ENCODE data around the gene NKAPL.
A peak's percentile ranks its signal among the peaks of the same experiment; 100 is the strongest.

Gene NKAPL

GRCh38 chr6:28258877-28259777, at the start of gene NKAPL:
TSS of gene NKAPL (plus strand) at chr6:28259297. CDS start at chr6:28259372, 75 bp downstream.
- no peak for DNase-seq (ENCODE audit: low read depth)

DNA sequence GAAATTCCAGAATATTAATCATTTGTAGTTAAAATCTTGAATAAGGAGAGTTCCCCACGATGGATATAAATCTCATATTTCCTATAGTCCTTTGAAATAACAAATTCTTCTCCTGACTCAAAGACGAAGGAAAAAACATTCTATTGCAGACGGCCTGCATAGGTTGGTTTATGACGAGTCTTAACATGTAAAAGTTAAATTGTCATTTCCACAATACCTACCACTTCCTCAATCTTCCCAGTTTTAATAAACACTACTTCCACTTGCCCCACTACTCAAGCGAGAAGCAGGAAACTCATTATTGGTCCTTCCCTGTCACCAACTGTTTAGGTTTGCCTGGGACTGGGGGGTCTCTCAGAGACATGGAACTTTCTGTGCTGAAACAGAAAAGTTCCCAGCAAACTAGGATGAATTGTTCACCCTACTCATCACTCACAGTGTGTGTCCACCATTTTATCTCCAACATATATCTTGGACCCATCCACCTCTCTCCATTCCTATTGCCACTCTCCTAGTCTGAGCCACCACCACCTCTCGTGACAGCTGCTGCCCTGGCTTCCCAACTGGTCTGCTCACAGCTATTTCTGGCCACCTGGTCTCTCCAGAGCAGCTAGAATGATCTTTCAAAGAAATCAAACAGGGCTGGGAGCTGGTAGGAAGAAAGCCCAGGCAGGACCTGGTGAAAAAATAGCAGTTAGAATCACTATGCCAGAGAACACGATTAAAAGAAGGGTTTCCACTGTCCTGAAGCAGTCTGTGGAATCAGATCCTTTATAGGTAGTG, 49.2 kb upstream of the NKAPL start:
- DNase-seq (ENCODE audit: low read depth): no peak

DNA sequence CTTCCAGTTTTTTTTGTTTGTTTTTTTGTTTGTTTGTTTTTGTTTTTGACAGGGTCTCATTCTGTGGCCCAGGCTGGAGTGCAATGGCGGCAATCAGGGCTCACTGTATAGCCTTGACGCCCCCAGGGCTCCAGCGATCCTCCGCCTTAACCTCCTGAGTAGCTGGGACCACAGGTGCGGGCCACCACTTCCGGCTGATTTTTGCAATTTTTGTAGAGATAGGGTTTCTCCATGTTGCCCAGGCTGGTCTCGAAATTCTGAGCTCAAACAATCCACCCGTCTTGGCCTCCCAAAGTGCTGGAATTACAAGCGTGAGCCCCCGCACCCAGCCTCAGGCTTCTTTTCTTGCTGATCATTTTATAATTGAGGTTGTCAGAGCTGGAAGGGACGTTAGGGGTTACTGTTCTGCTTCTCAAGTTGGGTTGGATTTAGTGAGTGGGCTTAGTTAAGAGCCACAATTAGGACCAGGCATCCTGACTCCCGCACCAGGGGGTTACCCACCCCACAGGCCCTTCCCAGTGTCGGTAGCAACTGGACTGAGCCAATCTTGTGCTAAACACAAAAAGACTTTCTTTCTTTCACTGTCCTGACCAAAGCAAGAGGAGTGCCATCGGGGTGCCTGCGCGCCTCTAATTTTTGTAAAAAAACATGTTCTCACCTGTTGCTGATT, 47.1 kb upstream of the NKAPL start:
- no peak for DNase-seq (ENCODE audit: low read depth)

- DNase-seq (ENCODE audit: low read depth): peak; percentile 53
These were observed 46.4 kb upstream of the NKAPL start for GRCh38 chr6:28212510-28213212.

- no peak for DNase-seq (ENCODE audit: low read depth)
These were observed 45.9 kb upstream of the NKAPL start for GRCh38 chr6:28213213-28213523.

GRCh38 chr6:28215425-28215824, 43.7 kb upstream of the NKAPL start:
- DNase-seq (ENCODE audit: low read depth): no peak

GRCh38 chr6:28217890-28218289, 41.2 kb upstream of the NKAPL start:
- DNase-seq (ENCODE audit: low read depth): no peak

- peak; percentile 13 for DNase-seq (ENCODE audit: low read depth)
These were observed 40.5 kb upstream of the NKAPL start for GRCh38 chr6:28218312-28219248.

DNA sequence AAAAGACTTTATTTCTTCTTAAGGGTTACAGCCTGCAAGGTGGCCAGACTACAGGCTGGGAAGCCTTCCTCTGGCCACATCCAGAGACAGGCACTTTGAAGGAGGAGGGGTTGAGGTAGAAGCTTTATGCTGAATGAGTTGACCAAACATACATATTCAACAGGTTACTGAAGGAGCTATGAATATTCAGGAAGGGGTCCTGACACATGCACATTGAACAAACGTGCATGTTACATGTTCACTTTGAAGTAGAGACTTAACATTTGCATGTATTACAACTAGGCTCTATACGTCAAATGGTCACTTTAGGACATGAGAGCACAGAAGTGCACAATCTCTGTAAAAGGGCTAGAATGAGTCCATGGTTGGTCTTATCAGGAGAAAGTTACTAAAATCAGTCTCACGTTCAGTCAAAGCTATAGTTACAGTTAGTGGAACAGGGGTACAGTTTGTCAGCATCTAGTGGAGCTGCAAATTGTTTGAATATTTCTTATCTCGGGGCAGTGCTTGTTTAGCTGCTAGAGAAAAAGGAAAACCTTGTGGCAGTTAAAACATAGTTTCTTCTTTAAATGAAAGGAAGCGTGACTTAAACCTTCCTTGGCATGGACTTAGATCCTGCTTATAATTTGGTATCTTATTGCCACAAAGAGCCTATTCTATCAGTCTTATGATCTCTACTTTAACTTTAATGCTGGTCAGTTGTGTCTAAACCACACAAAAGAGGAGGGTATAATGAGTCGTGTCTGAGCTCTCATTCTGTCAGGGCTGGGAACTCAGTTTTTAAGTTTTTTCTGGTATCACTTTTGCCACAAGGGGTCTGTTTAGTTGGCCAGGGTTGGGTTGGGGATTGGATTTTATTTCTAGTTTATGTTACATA, 38.6 kb upstream of the NKAPL start:
- DNase-seq (ENCODE audit: low read depth): no peak

DNA sequence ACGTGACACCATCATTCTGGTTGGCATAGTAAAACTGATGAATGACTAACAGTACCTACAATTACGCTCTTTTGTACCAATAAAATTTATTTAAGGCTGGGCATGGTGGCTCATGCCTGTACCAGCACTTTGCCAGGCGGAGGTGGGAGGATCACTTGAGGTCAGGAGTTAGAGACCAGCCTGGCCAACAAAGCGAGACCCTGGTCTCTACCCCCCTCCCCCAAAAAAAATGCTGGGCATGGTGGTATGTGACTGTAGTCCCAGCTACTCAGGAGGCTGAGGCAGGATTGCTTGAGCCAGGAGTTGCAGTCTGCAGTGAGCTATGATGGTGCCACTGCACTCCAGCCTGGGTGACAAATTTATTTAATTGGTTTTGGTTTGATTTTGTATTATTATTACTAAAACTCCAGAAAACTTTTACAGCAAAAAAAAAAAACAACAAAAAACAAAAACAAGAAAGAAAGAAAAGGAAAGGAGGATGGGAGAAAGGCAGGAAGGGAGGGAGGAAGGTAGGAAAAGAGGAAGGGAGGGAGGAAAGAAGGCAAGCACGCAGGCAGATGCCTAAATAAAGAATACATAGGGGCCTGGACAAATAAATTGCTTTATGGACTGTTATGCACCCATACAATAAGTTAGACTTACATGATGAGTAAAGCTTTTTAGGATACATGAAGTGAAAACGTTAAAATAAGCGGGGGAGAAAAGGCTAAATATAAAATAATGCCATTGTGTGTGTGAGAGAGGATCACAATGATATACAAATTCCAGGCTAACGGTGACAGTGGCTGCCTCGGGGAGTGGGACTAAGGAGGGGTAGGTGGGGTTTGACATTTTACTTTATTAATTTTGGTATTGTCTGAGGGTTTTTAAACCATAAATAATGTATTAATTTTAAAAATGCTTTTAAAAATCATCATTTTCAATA, 34.7 kb upstream of the NKAPL start:
- DNase-seq (ENCODE audit: low read depth): no peak

DNA sequence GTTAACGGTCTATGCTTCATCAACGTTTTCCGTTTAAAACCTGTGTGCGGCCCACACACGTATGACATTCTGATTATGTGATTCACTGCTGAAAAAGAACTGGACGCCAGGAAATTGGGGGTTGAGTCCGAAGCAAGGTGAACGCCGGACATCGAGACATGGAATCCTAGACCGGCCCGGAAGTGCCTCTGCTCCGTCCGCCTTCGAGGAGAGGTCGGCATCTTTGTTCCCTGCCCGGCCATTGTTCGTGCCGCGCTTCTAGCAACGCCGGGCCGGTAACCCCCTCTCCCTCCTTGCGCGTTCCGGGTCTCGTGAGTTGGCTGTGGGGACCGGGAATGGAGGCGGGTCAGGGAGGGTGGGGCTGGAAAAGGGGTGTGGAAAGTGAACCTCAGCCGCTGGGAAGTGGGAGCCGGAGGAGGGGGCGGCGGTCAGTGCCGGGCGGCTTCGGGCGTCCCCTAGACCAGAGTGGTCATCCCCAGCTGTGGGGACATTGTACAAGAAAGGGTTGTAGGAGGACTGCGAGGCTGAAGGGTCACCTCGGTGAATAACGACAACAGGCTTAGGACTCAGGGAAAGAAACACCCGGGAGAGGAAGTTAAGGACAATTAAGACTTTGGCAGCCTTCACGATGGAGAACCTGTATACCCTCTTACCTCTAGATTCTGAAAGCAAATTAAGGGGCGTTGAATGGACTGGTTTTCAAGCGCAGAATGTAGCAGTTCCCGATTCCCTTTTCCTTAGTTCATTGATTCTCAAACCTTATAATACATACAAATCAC, 33.9 kb upstream of the NKAPL start, which contains the start of gene ZSCAN9:
ZSCAN9 (plus strand) TSS at position 220 of the 779 bp plus-strand sequence. CDS start 1,810 bp downstream, outside the sequence.
- peak; percentile 28 for DNase-seq (ENCODE audit: low read depth)

DNA sequence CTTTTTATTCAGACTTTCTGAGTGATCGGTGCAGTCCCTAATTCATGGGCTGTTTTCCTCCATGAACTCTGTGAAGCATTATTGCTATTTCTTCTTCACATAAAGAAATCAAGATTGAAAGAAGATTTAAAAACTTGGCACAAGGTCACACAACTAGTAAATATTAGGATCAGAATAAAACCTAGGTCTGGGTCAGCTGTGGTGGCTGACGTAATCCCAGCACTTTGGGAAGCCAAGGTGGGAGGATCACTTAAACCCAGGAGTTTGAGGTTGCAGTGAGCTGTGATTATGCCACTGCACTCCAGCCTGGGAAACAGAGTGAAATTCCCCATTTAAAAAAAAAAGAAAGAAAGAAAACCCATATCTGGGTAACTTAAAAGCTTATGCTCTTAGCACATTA, 32.6 kb upstream of the NKAPL start:
- DNase-seq (ENCODE audit: low read depth): no peak

- no peak for DNase-seq (ENCODE audit: low read depth)
These were observed 26.3 kb upstream of the NKAPL start for GRCh38 chr6:28232785-28233184.

GRCh38 chr6:28235912-28236452, 23.1 kb upstream of the NKAPL start:
- DNase-seq (ENCODE audit: low read depth): no peak

GRCh38 chr6:28239636-28240035, 19.5 kb upstream of the NKAPL start:
- DNase-seq (ENCODE audit: low read depth): no peak

- no peak for DNase-seq (ENCODE audit: low read depth)
These were observed 18.6 kb upstream of the NKAPL start for GRCh38 chr6:28240471-28240870.

GRCh38 chr6:28243946-28244345, 15.2 kb upstream of the NKAPL start:
- no peak for DNase-seq (ENCODE audit: low read depth)
